NOMO-1 (cell line): Measurements from ENCODE around the gene SVEP1.

ENCODE experiments used
- DNase-seq, 2 experiments: peaks; one replicate each; lab custom pipeline; 2025; ENCODE audit not compliant: unreplicated experiment in 2 of 2; lab: John Stamatoyannopoulos, UW

The SVEP1 gene

GRCh38 chr9:110528645-110529044 is 50.9 kb downstream of the SVEP1 start:
- DNase-seq = no peak

GRCh38 chr9:110526426-110526825 is 53.1 kb downstream of the SVEP1 start:
- no peak for DNase-seq

- DNase-seq = no peak
These were observed 58.3 kb downstream of the SVEP1 start for GRCh38 chr9:110521206-110521605.

GRCh38 chr9:110520120-110520701 is 59.3 kb downstream of the SVEP1 start:
- DNase-seq = no peak

GRCh38 chr9:110517483-110517882 is 62.1 kb downstream of the SVEP1 start:
- DNase-seq = no peak

- no peak for DNase-seq
These were observed 64.6 kb downstream of the SVEP1 start for GRCh38 chr9:110514897-110515296.

- no peak for DNase-seq
These were observed 66.7 kb downstream of the SVEP1 start for GRCh38 chr9:110512817-110513216.

- DNase-seq = peak; percentile 3 to 44
These were observed 69.7 kb downstream of the SVEP1 start for GRCh38 chr9:110509792-110510191.

GRCh38 chr9:110502842-110503241 is 76.7 kb downstream of the SVEP1 start:
- no peak for DNase-seq

- DNase-seq = no peak
These were observed 79.9 kb downstream of the SVEP1 start for GRCh38 chr9:110499608-110500007.

GRCh38 chr9:110487196-110487595 is 92.3 kb downstream of the SVEP1 start:
- no peak for DNase-seq

GRCh38 chr9:110486218-110486617 is 93.3 kb downstream of the SVEP1 start:
- DNase-seq = no peak

GRCh38 chr9:110479481-110479880 is 100.1 kb downstream of the SVEP1 start:
- no peak for DNase-seq

- DNase-seq = no peak
These were observed 103.3 kb downstream of the SVEP1 start for GRCh38 chr9:110476251-110476650.

GRCh38 chr9:110472111-110472510 is 107.4 kb downstream of the SVEP1 start:
- DNase-seq = no peak

GRCh38 chr9:110468950-110469349 is 110.6 kb downstream of the SVEP1 start:
- DNase-seq = no peak

- no peak for DNase-seq
These were observed 114.4 kb downstream of the SVEP1 start for GRCh38 chr9:110465190-110465589.

- DNase-seq = no peak
These were observed 115.2 kb downstream of the SVEP1 start for GRCh38 chr9:110464321-110464720.

GRCh38 chr9:110463499-110463898 is 116.0 kb downstream of the SVEP1 start:
- no peak for DNase-seq

- DNase-seq = no peak
These were observed 122.3 kb downstream of the SVEP1 start for GRCh38 chr9:110457245-110457644.

GRCh38 chr9:110456681-110457080 is 122.9 kb downstream of the SVEP1 start:
- DNase-seq = no peak

- no peak for DNase-seq
These were observed 123.7 kb downstream of the SVEP1 start for GRCh38 chr9:110455860-110456259.

- DNase-seq = peak in 1 of 2 experiments; percentile 2
These were observed 127.2 kb downstream of the SVEP1 start for GRCh38 chr9:110452227-110452801.
